ENCODE measurements around the gene BACE2. TPM values are rescaled to one million over a fixed set of nuclear protein-coding genes. Genes with fewer than 3 reads are reported as not detected.

Gene BACE2
- polyA plus RNA-seq, 1 donor from 2014 or later, result 0.32 TPM

DNA sequence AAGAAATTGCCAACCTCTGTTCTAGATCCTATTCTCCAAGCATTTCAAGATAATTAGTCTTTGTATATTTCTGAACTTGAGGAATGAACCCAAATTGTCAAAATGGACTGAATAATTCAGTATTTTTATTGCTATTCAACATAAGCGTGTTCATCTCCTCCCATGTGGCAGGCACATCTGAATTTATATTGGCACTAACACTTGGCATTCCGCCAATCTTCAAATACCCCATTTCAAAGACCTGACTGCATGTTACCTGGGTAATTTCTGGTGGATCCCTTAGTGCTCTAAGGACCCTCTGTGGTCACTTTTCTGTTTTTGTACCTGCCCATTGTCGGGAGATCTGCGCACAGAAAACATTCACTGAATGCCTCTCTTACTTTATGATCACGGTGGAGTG lies 66.6 kb downstream of the BACE2 start:
- Histone ChIP-seq H3K9ac (ENCODE audit: low read length) (no peak overlapping the region), H3K27me3 (ENCODE audit: insufficient read depth, low read depth, low read length) (no peaks in the 10 kb centered on the region), H3F3A (ENCODE audit: insufficient read depth, low read length, poor library complexity, severe bottlenecking) (no peaks in the 10 kb centered on the region), H3K36me3 (ENCODE audit: insufficient read depth, low read length) (no peaks in the 10 kb centered on the region), H3K4me3 (ENCODE audit: low read length) (no peak overlapping the region), H2AFZ (ENCODE audit: low read depth, low read length) (no peak overlapping the region), H3K9me3 (ENCODE audit: low read length) (no peaks in the 10 kb centered on the region), H3K27ac (ENCODE audit: low read length) (no peak overlapping the region), H3K9me2 (ENCODE audit: insufficient read depth, low read length) (no peaks in the 10 kb centered on the region), H3K79me2 (replicated peaks; ENCODE audit: insufficient read depth, low read length) (no peaks in the 10 kb centered on the region), H3K4me2 (ENCODE audit: low read length) (no peak overlapping the region), H4K20me1 (ENCODE audit: insufficient read depth) (no peaks in the 10 kb centered on the region)
- TF ChIP-seq, protein P1, sequence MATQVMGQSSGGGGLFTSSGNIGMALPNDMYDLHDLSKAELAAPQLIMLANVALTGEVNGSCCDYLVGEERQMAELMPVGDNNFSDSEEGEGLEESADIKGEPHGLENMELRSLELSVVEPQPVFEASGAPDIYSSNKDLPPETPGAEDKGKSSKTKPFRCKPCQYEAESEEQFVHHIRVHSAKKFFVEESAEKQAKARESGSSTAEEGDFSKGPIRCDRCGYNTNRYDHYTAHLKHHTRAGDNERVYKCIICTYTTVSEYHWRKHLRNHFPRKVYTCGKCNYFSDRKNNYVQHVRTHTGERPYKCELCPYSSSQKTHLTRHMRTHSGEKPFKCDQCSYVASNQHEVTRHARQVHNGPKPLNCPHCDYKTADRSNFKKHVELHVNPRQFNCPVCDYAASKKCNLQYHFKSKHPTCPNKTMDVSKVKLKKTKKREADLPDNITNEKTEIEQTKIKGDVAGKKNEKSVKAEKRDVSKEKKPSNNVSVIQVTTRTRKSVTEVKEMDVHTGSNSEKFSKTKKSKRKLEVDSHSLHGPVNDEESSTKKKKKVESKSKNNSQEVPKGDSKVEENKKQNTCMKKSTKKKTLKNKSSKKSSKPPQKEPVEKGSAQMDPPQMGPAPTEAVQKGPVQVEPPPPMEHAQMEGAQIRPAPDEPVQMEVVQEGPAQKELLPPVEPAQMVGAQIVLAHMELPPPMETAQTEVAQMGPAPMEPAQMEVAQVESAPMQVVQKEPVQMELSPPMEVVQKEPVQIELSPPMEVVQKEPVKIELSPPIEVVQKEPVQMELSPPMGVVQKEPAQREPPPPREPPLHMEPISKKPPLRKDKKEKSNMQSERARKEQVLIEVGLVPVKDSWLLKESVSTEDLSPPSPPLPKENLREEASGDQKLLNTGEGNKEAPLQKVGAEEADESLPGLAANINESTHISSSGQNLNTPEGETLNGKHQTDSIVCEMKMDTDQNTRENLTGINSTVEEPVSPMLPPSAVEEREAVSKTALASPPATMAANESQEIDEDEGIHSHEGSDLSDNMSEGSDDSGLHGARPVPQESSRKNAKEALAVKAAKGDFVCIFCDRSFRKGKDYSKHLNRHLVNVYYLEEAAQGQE (IDR thresholded peaks at IDR 0.05; ENCODE audit: borderline replicate concordance), result no peak
- TF ChIP-seq EZH2 (IDR thresholded peaks at IDR 0.05; ENCODE audit: borderline replicate concordance, insufficient read depth, low read length, poor library complexity, severe bottlenecking), result no peak
- no peak for TF ChIP-seq TAF1 (IDR thresholded peaks at IDR 0.05; ENCODE audit: low read depth)
- TF ChIP-seq MXI1 (conservative IDR thresholded peaks at IDR 0.05; ENCODE audit: poor library complexity, severe bottlenecking), result no peak
- TF ChIP-seq, protein P2, sequence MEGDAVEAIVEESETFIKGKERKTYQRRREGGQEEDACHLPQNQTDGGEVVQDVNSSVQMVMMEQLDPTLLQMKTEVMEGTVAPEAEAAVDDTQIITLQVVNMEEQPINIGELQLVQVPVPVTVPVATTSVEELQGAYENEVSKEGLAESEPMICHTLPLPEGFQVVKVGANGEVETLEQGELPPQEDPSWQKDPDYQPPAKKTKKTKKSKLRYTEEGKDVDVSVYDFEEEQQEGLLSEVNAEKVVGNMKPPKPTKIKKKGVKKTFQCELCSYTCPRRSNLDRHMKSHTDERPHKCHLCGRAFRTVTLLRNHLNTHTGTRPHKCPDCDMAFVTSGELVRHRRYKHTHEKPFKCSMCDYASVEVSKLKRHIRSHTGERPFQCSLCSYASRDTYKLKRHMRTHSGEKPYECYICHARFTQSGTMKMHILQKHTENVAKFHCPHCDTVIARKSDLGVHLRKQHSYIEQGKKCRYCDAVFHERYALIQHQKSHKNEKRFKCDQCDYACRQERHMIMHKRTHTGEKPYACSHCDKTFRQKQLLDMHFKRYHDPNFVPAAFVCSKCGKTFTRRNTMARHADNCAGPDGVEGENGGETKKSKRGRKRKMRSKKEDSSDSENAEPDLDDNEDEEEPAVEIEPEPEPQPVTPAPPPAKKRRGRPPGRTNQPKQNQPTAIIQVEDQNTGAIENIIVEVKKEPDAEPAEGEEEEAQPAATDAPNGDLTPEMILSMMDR (IDR thresholded peaks at IDR 0.05; ENCODE audit: poor library complexity, severe bottlenecking), result no peak
- no peak for TF ChIP-seq POLR2AphosphoS5 (IDR thresholded peaks at IDR 0.05)
- TF ChIP-seq SMC3 (conservative IDR thresholded peaks at IDR 0.05; ENCODE audit: poor library complexity), result no peak
- no peak for TF ChIP-seq EP300 (conservative IDR thresholded peaks at IDR 0.05; ENCODE audit: poor library complexity, severe bottlenecking)
- TF ChIP-seq RAD21 (conservative IDR thresholded peaks at IDR 0.05), result no peak

DNA sequence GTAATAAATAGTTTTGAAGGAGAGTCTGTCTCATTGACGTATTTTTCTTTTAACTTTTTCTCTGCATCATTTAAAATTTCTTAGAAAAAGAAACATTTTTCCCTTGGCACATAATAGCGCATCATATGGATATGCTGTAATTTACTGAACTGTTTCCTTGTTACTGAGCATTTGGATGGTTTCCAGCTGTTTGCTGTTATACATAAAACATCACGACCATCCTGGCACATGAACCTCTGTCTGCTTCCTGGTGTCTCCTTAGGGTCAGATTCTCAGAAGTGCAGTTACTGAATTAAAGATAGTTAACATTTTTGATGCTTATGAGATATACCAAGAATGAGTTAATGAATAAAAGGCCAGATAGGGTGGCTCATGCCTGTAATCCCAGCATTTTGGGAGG lies 67.2 kb downstream of the BACE2 start:
- H3K27me3 ChIP-seq (ENCODE audit: insufficient read depth, low read depth, low read length), result no peaks in the 10 kb centered on the region
- no peak overlapping the region for H3K9ac ChIP-seq (ENCODE audit: low read length)
- H2AFZ ChIP-seq (ENCODE audit: low read depth, low read length), result no peak overlapping the region
- H3K4me2 ChIP-seq (ENCODE audit: low read length), result no peak overlapping the region
- no peaks in the 10 kb centered on the region for H3K36me3 ChIP-seq (ENCODE audit: insufficient read depth, low read length)
- H4K20me1 ChIP-seq (ENCODE audit: insufficient read depth), result no peaks in the 10 kb centered on the region
- H3K4me3 ChIP-seq (ENCODE audit: low read length), result no peak overlapping the region
- H3K9me2 ChIP-seq (ENCODE audit: insufficient read depth, low read length), result no peaks in the 10 kb centered on the region
- no peaks in the 10 kb centered on the region for H3F3A ChIP-seq (ENCODE audit: insufficient read depth, low read length, poor library complexity, severe bottlenecking)
- H3K27ac ChIP-seq (ENCODE audit: low read length), result no peak overlapping the region
- TF ChIP-seq EP300 (conservative IDR thresholded peaks at IDR 0.05; ENCODE audit: poor library complexity, severe bottlenecking) (no peak), RAD21 (conservative IDR thresholded peaks at IDR 0.05) (no peak), MXI1 (conservative IDR thresholded peaks at IDR 0.05; ENCODE audit: poor library complexity, severe bottlenecking) (no peak), TAF1 (IDR thresholded peaks at IDR 0.05; ENCODE audit: low read depth) (no peak)
- TF ChIP-seq, protein P1 (IDR thresholded peaks at IDR 0.05; ENCODE audit: borderline replicate concordance), result no peak
- no peaks in the 10 kb centered on the region for H3K9me3 ChIP-seq (ENCODE audit: low read length)
- H3K79me2 ChIP-seq (replicated peaks; ENCODE audit: insufficient read depth, low read length), result no peaks in the 10 kb centered on the region
